RWPE2 (cell line): ENCODE data around the gene TAPT1.

ENCODE experiments used
- ATAC-seq: fragments of 200-7000 bp; cut with Tn5 transposase; 3 replicates; pipeline ENCODE4 v1.9.1; 2021; ENCODE audit warnings: low read depth
- DNase-seq: peaks from one replicate; pipeline ENCODE4 v3.0.0-alpha.2; 2020; ENCODE audit warnings: low spot score
- H3K27ac ChIP-seq: fragments of 450-650 bp; 2 replicates; pipeline ENCODE4 v1.5.1; 2017; ENCODE audit warnings: mild to moderate bottlenecking; ENCODE audit not compliant: poor library complexity, severe bottlenecking
- H3K27me3 ChIP-seq: fragments of 250-450 bp; sonication (Bioruptor Pico); 2 replicates; pipeline ENCODE4 v1.5.1; 2021; ENCODE audit warnings: mild to moderate bottlenecking, moderate library complexity; ENCODE audit not compliant: insufficient read depth, poor library complexity, severe bottlenecking
- H3K36me3 ChIP-seq: fragments of 250-450 bp; sonication (Bioruptor Pico); 2 replicates; pipeline ENCODE4 v1.5.1; 2020; ENCODE audit warnings: low read depth, mild to moderate bottlenecking, moderate library complexity
- H3K4me1 ChIP-seq: fragments of 250-450 bp; sonication (Bioruptor Pico); 2 replicates; pipeline ENCODE4 v1.5.1; 2021; ENCODE audit warnings: mild to moderate bottlenecking, moderate library complexity; ENCODE audit not compliant: insufficient read depth, poor library complexity, severe bottlenecking
- H3K4me3 ChIP-seq: fragments of 250-450 bp; sonication (Bioruptor Pico); 2 replicates; pipeline ENCODE4 v1.5.1; 2021; ENCODE audit warnings: mild to moderate bottlenecking, moderate library complexity; ENCODE audit not compliant: severe bottlenecking
- H3K9me3 ChIP-seq: fragments of 250-450 bp; sonication (Bioruptor Pico); 2 replicates; pipeline ENCODE4 v1.5.1; 2021; ENCODE audit warnings: mild to moderate bottlenecking, moderate library complexity; ENCODE audit not compliant: severe bottlenecking
- CTCF ChIP-seq: fragments of 450-650 bp; IDR thresholded peaks from one replicate; pipeline ENCODE4 v1.5.1; 2017; ENCODE audit warnings: mild to moderate bottlenecking, moderate library complexity; ENCODE audit not compliant: poor library complexity, severe bottlenecking

Gene TAPT1

GRCh38 chr4:16192631-16193518 is 33.4 kb downstream of the TAPT1 start:
- no peak overlapping the region for H3K27ac ChIP-seq
- DNase-seq (no peak), ATAC-seq (no peak)
- no peaks in the 10 kb centered on the region for H3K27me3 ChIP-seq
- TF ChIP-seq CTCF: no peak
- peaks cover 3% of the 10 kb centered on the region for H3K4me1 ChIP-seq
- H3K4me3 ChIP-seq: no peak overlapping the region
- peaks cover 14% of the 10 kb centered on the region for H3K36me3 ChIP-seq
- no peaks in the 10 kb centered on the region for H3K9me3 ChIP-seq

- Histone ChIP-seq H3K9me3 (no peaks in the 10 kb centered on the region), H3K4me3 (no peak overlapping the region), H3K27me3 (no peaks in the 10 kb centered on the region), H3K36me3 (peaks cover 17% of the 10 kb centered on the region), H3K4me1 (peaks cover 3% of the 10 kb centered on the region), H3K27ac (no peak overlapping the region)
- TF ChIP-seq CTCF: no peak
- ATAC-seq (no peak), DNase-seq (no peak)
These were observed 34.2 kb downstream of the TAPT1 start for GRCh38 chr4:16192057-16192456.

- no peak for DNase-seq
- H3K36me3 ChIP-seq: peaks cover 31% of the 10 kb centered on the region
- TF ChIP-seq CTCF: no peak
- no peak overlapping the region for H3K27ac ChIP-seq
- ATAC-seq: no peak
- H3K4me1 ChIP-seq: no peaks in the 10 kb centered on the region
- no peaks in the 10 kb centered on the region for H3K9me3 ChIP-seq
- H3K27me3 ChIP-seq: no peaks in the 10 kb centered on the region
- no peak overlapping the region for H3K4me3 ChIP-seq
These were observed 38.8 kb downstream of the TAPT1 start for GRCh38 chr4:16187455-16187854.

GRCh38 chr4:16186986-16187385 is 39.3 kb downstream of the TAPT1 start:
- ATAC-seq: no peak
- Histone ChIP-seq H3K4me1 (no peaks in the 10 kb centered on the region), H3K27ac (no peak overlapping the region), H3K9me3 (no peaks in the 10 kb centered on the region), H3K27me3 (no peaks in the 10 kb centered on the region), H3K4me3 (no peak overlapping the region), H3K36me3 (peaks cover 31% of the 10 kb centered on the region)
- no peak for DNase-seq
- TF ChIP-seq CTCF: no peak

GRCh38 chr4:16183604-16184003 is 42.7 kb downstream of the TAPT1 start:
- no peak for ATAC-seq
- Histone ChIP-seq H3K4me1 (no peaks in the 10 kb centered on the region), H3K9me3 (no peaks in the 10 kb centered on the region), H3K27ac (no peak overlapping the region), H3K27me3 (no peaks in the 10 kb centered on the region), H3K4me3 (no peak overlapping the region), H3K36me3 (peaks cover 20% of the 10 kb centered on the region)
- no peak for TF ChIP-seq CTCF
- DNase-seq: no peak
